ENCODE data around the gene PPME1.

- TF ChIP-seq CTCF (conservative IDR thresholded peaks at IDR 0.05) (no peak), EZH2 (IDR thresholded peaks at IDR 0.05; ENCODE audit: low read depth) (no peak)
Observed at GRCh38 chr11:74142624-74143023, 28.5 kb upstream of the PPME1 start.
